Spleen (tissue), 11 donors: ENCODE data around the gene VSTM4. TPM values are rescaled to one million over a fixed set of nuclear protein-coding genes. Genes with fewer than 3 reads are reported as not detected.

Experiments
- DNase-seq: peaks from one replicate; pipeline ENCODE4 v3.0.0-alpha.2; 2020
- H3K27ac ChIP-seq, 8 donors: fragments of 200-600 bp; sonication (generic) in 7 of 8; 1 replicate in 4 of 8; 2 replicates in 4 of 8; pipeline versions ENCODE4 v1.5.0 to v1.8.0; 2016 to 2021; ENCODE audit warnings: inconsistent platforms in 4 of 8, mild to moderate bottlenecking in 4 of 8, moderate library complexity in 1 of 8
- H3K27me3 ChIP-seq, 7 donors: fragments of 200-600 bp; sonication (generic) in 6 of 7; replicated peaks in 1 of 7; 1 replicate in 4 of 7; 2 replicates in 3 of 7; pipeline versions ENCODE4 v1.5.0 to v1.8.0; 2016 to 2021; ENCODE audit warnings: inconsistent platforms in 3 of 7, mild to moderate bottlenecking in 1 of 7
- H3K36me3 ChIP-seq, 6 donors: fragments of 200-600 bp; sonication (generic) in 5 of 6; 1 replicate in 4 of 6; 2 replicates in 2 of 6; pipeline versions ENCODE4 v1.5.0 to v1.8.0; 2016 to 2021; ENCODE audit warnings: inconsistent platforms in 2 of 6
- H3K4me1 ChIP-seq, 6 donors: fragments of 200-600 bp; sonication (generic) in 5 of 6; 1 replicate in 3 of 6; 2 replicates in 3 of 6; pipeline versions ENCODE4 v1.5.0 to v1.8.0; 2016 to 2021; ENCODE audit warnings: inconsistent platforms in 3 of 6
- H3K4me3 ChIP-seq, 8 donors: fragments of 200-600 bp; sonication (generic) in 7 of 8; 1 replicate in 4 of 8; 2 replicates in 4 of 8; pipeline versions ENCODE4 v1.5.0 to v1.8.0; 2016 to 2021; ENCODE audit warnings: inconsistent platforms in 4 of 8, mild to moderate bottlenecking in 4 of 8, moderate library complexity in 2 of 8
- H3K9me3 ChIP-seq, 8 donors: fragments of 200-600 bp; sonication (generic) in 7 of 8; 1 replicate in 4 of 8; 2 replicates in 4 of 8; pipeline versions ENCODE4 v1.5.0 to v1.8.0; 2016 to 2021; ENCODE audit warnings: inconsistent platforms in 4 of 8
- POLR2A ChIP-seq, 3 donors: fragments of 450-650 bp; IDR thresholded peaks; one replicate each; pipeline ENCODE4 v1.5.1; 2017; ENCODE audit warnings: antibody characterized with exemption in 3 of 3, mild to moderate bottlenecking in 1 of 3
- POLR2AphosphoS5 ChIP-seq, 3 donors: sonication (generic); formaldehyde crosslinking; IDR thresholded peaks; one replicate each; pipeline ENCODE4 v1.5.1; 2017; ENCODE audit warnings: antibody characterized with exemption in 3 of 3
- WGBS, 5 donors: extraction: QIAGEN DNeasy Blood & Tissue Kit in 3 of 5; methylation state at CpG; one replicate each; pipeline versions ENCODE4 v1.1.5 to v1.1.7; 2013 to 2018; 5-methylcytosine and 5-hydroxymethylcytosine counted together
- intact Hi-C: fragments of 100-400 bp; cut with DNase I; formaldehyde crosslinking; loops from one replicate; pipeline ENCODE4 v1.15.0; 2023; ENCODE audit warnings: low total_unique reads
- polyA plus RNA-seq, 3 donors: library from polyadenylated mRNA; stranded (reverse); fragments of 200-250 nt; gene quantifications; one replicate each; pipeline ENCODE4 v1.2.1, GENCODE V29; 2013
- total RNA-seq, 7 donors: library from RNA; depleted of rRNA in 3 of 7; stranded (reverse); fragments of >200 nt in 3 of 7; fragmentation: NEBNext Ultra II Directional in 4 of 7; extraction: Animal tissue kit (Norgen Biotek cat#: 25700) in 4 of 7; gene quantifications; one replicate each; pipeline versions ENCODE4 v1.1.0 to v1.2.1, GENCODE V29; 2016 to 2021
- TF ChIP-seq, protein P1 (sequence below), 11 experiments: fragments of 200-600 bp in 7 of 11; fragments of 450-650 bp in 4 of 11; sonication (generic) in 4 of 11; IDR thresholded peaks in 8 of 11; conservative IDR thresholded peaks in 3 of 11; 1 replicate in 7 of 11; 2 replicates in 4 of 11; pipeline versions ENCODE4 v1.4.0 to v1.8.0; 2016 to 2021; ENCODE audit warnings: antibody characterized with exemption in 11 of 11, inconsistent platforms in 4 of 11, mild to moderate bottlenecking in 1 of 11
- donor health status: healthy with polysubstance abuse.
- donor health status: DM: no; HTN: no; CAD: no; lungs with moderate emphysema.
- donor health status: DM: no; HTN: no; CAD: no.
- donor health status: Bipolar disorder and iron deficiency.
- donor health status: healthy.
- donor health status: DM: no; HTN: no; CAD: no.
- donor health status: DM: yes; HTN: yes; CAD: no.

The VSTM4 gene
- total and polyA plus RNA-seq, 10 donors = 0.57 to 6.8 (median 3.1) TPM

DNA sequence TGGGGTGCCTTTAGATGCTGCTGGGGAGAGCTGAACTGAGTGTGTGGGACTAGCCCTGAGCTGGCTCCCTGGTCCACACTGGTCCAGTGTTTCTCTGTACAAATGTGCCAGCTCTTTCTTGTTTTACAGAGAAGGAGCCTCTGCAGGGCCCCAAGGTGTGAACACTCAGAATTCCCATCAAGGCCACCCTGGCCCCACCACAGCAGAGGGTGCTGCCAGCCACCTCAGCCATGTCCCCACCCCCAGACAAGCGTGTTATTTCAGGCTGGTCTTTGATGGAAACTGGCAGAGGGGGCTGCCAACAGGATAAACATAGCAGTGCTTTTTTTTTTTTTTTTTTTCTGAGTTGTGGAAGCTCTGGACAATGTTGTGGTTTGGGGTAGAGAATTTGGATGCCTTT is 107.2 kb downstream of the VSTM4 start:
- H3K4me3 ChIP-seq = no peak overlapping the region
- H3K4me1 ChIP-seq = no peaks in the 10 kb centered on the region
- no peaks in the 10 kb centered on the region for H3K36me3 ChIP-seq
- TF ChIP-seq POLR2AphosphoS5 (IDR thresholded peaks at IDR 0.05) = no peak
- TF ChIP-seq, protein P1, sequence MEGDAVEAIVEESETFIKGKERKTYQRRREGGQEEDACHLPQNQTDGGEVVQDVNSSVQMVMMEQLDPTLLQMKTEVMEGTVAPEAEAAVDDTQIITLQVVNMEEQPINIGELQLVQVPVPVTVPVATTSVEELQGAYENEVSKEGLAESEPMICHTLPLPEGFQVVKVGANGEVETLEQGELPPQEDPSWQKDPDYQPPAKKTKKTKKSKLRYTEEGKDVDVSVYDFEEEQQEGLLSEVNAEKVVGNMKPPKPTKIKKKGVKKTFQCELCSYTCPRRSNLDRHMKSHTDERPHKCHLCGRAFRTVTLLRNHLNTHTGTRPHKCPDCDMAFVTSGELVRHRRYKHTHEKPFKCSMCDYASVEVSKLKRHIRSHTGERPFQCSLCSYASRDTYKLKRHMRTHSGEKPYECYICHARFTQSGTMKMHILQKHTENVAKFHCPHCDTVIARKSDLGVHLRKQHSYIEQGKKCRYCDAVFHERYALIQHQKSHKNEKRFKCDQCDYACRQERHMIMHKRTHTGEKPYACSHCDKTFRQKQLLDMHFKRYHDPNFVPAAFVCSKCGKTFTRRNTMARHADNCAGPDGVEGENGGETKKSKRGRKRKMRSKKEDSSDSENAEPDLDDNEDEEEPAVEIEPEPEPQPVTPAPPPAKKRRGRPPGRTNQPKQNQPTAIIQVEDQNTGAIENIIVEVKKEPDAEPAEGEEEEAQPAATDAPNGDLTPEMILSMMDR (IDR thresholded peaks at IDR 0.05 in 8 of 11, conservative IDR thresholded peaks at IDR 0.05 in 3 of 11) = no peak
- H3K27me3 ChIP-seq = peaks cover 0 to 19% (median 0%) of the 10 kb centered on the region in 7 donors
- WGBS, 5 donors = 46 to 90% (median 71%) methylated on average over 1 of the region's 1 CpG
- intact Hi-C loops = no loop called here
- DNase-seq = no peak
- peaks cover 0 to 5% (median 0%) of the 10 kb centered on the region in 8 donors for H3K9me3 ChIP-seq
- no peak overlapping the region for H3K27ac ChIP-seq

DNA sequence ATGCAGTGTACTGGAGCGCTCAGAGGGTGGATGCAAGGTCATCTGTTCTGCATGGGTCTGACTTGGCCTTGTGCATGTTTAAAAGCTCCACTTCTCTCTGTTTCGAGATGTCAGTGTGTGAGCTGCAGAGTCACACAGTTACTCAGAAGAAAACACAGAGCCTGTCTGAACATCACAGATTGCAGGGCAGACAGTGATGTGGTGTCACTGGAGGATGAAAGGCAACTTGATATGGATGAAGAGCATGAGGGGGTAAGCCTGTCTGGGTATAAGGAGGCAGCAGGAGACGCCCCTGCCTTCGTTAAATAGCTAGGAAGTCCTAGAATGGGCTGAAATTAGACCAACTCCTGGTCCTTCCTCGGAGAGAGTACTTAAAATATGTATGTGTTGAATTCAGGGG is 108.2 kb downstream of the VSTM4 start:
- Histone ChIP-seq H3K27me3 (peaks cover 0 to 12% (median 0%) of the 10 kb centered on the region in 7 donors), H3K36me3 (no peaks in the 10 kb centered on the region), H3K4me3 (no peak overlapping the region), H3K27ac (no peak overlapping the region), H3K9me3 (peaks cover 0 to 5% (median 0%) of the 10 kb centered on the region in 8 donors), H3K4me1 (no peaks in the 10 kb centered on the region)
- 64 to 82% (median 68%) methylated on average over 5 of the region's 5 CpGs for WGBS, 5 donors
- intact Hi-C loops = no loop called here
- TF ChIP-seq POLR2AphosphoS5 (IDR thresholded peaks at IDR 0.05) = no peak
- no peak for TF ChIP-seq POLR2A (IDR thresholded peaks at IDR 0.05)
- TF ChIP-seq, protein P1 (IDR thresholded peaks at IDR 0.05 in 8 of 11, conservative IDR thresholded peaks at IDR 0.05 in 3 of 11) = no peak
- no peak for DNase-seq

DNA sequence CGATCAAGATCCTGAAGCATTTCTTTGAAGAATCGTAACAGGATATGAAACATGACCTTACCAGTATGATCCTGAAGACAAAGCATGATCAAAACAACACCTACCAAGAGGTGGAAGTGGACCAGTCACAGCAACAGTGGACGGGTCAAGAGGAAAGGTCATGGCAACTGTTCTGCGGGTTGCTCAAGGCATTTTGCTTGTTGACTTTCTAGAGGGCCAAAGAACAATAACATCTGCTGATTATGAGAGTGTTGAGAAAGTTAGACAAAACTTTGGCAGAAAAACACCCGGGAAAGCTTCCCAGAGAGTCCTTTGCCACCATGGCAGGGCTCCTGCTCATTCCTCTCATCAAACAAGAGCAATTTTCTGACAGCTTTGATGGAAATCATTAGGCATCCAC is 110.1 kb downstream of the VSTM4 start:
- DNase-seq = no peak
- 68 to 80% (median 78%) methylated on average over 5 of the region's 5 CpGs for WGBS, 5 donors
- peaks cover 0 to 5% (median 0%) of the 10 kb centered on the region in 8 donors for H3K9me3 ChIP-seq
- peaks cover 0 to 9% (median 0%) of the 10 kb centered on the region in 7 donors for H3K27me3 ChIP-seq
- H3K4me1 ChIP-seq = peaks cover 0 to 4% (median 0%) of the 10 kb centered on the region in 6 donors
- no peak overlapping the region for H3K27ac ChIP-seq
- no peak overlapping the region for H3K4me3 ChIP-seq
- H3K36me3 ChIP-seq = no peaks in the 10 kb centered on the region
- TF ChIP-seq POLR2AphosphoS5 (IDR thresholded peaks at IDR 0.05) (no peak), POLR2A (IDR thresholded peaks at IDR 0.05) (no peak)
- TF ChIP-seq, protein P1 (IDR thresholded peaks at IDR 0.05 in 8 of 11, conservative IDR thresholded peaks at IDR 0.05 in 3 of 11) = no peak
- intact Hi-C loops = no loop called here

DNA sequence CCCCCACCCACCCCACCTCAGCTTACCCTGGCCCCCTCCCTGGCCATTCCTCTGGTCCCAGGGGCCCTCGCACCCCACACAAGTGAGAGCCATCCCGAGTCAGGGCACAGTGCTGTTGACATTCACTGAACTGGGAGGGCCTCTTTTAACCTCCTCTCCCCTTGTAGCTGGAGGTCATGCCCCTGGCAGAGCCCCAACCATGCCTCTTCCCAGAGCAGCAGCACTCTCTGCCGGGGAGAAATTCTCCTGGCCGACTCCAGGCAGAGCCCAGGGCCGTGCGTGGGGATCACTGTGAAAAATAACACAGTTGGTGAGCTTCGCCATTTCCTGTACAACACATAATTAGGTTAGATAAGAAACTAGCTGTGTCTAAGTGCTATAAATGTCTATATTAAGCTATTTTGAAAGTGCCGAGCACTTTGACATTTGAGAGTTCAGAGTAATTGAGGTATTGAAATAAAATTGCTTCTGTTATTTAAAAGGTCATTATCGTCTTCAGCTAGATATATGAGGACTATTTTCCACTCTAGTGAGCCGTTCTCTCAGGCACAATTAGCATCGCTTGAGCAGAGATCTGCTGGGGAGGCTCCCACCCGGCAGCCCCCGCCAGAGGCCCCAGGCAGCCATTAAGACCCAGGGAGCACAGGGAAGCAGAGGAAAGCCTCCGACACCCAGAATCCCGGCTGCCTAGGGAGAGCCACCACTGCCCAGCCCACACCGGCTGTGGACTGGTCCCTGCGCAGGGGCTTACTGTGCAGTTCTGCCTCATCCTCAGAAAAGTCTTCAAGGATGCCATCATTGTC is 113.3 kb downstream of the VSTM4 start:
- Histone ChIP-seq H3K27me3 (peaks cover 0 to 22% (median 0%) of the 10 kb centered on the region in 7 donors), H3K36me3 (no peaks in the 10 kb centered on the region), H3K4me3 (no peak overlapping the region), H3K9me3 (peaks cover 0 to 5% (median 0%) of the 10 kb centered on the region in 8 donors), H3K27ac (no peak overlapping the region), H3K4me1 (peaks cover 0 to 4% (median 0%) of the 10 kb centered on the region in 6 donors)
- TF ChIP-seq POLR2AphosphoS5 (IDR thresholded peaks at IDR 0.05) (no peak), POLR2A (IDR thresholded peaks at IDR 0.05) (no peak)
- TF ChIP-seq, protein P1 (IDR thresholded peaks at IDR 0.05 in 8 of 11, conservative IDR thresholded peaks at IDR 0.05 in 3 of 11) = no peak
- WGBS, 5 donors = 57 to 67% (median 65%) methylated on average over 16 to 17 of the region's 17 CpGs
- no peak for DNase-seq
- intact Hi-C loops = no loop called here
